ENCODE measurements around the gene ITSN1.

The ITSN1 gene

GRCh38 chr21:33940881-33941245, 298.6 kb downstream of the ITSN1 start:
- no peak for DNase-seq

GRCh38 chr21:33942426-33942825, 300.1 kb downstream of the ITSN1 start:
- DNase-seq: no peak

- DNase-seq: no peak
Measured at GRCh38 chr21:33943293-33943692, 301.0 kb downstream of the ITSN1 start.

- no peak for DNase-seq
Measured at GRCh38 chr21:33944185-33944763, 302.0 kb downstream of the ITSN1 start.

- no peak for DNase-seq
Measured at GRCh38 chr21:33945652-33946270, 303.5 kb downstream of the ITSN1 start.

GRCh38 chr21:33947451-33948095, 305.3 kb downstream of the ITSN1 start:
- no peak for DNase-seq

- DNase-seq: no peak
Measured at GRCh38 chr21:33948096-33948950, 306.0 kb downstream of the ITSN1 start.

- no peak for DNase-seq
Measured at GRCh38 chr21:33948951-33949444, 306.7 kb downstream of the ITSN1 start.
